Liver (tissue), 3 donors: ENCODE data around the gene ATF6B.

Experiments
- RXRA ChIP-seq, 2 donors: IDR thresholded peaks; 2 replicates each; pipeline ENCODE4 v1.6.1; 2017 to 2018; ENCODE audit warnings: antibody characterized with exemption in 2 of 2, mild to moderate bottlenecking in 1 of 2
- SP1 ChIP-seq: IDR thresholded peaks from 2 replicates; pipeline ENCODE4 v1.6.1; 2018; ENCODE audit warnings: antibody characterized with exemption, mild to moderate bottlenecking
- TF ChIP-seq, protein P1 (sequence below): fragments of 150-350 bp; IDR thresholded peaks from 2 replicates; pipeline ENCODE4 v1.5.1; 2017; ENCODE audit warnings: improper control_type of control experiment, low read depth, low read length; ENCODE audit not compliant: missing input control
- TF ChIP-seq, protein P2 (sequence below): IDR thresholded peaks from 2 replicates; pipeline ENCODE4 v1.6.1; 2016; ENCODE audit warnings: antibody characterized with exemption
- TF ChIP-seq, protein P3 (sequence below): IDR thresholded peaks from 2 replicates; pipeline ENCODE4 v1.6.1; 2016; ENCODE audit warnings: antibody characterized with exemption, mild to moderate bottlenecking
- donor health status: healthy.
- donor health status: healthy.

DNA sequence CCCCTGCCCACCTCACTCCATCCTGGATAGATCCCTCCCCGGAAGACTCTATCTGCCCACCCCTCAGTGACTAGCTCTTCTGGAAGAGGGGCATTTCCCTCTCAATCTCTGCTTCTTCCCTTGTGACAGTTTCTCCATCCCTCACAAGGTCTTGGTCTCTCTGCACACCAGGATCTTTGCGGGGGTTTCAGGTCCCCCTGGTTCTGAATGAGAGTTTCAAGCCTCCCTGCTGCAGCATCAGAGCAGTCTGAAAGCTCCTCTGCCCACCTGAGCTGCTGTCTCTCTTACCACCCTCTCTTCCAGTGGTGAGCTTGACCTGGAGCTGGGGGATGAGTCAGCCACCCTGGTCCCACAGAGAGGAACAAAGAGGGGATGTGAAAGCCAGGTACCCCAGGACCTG is 43.3 kb downstream of the ATF6B start:
- TF ChIP-seq, protein P1, sequence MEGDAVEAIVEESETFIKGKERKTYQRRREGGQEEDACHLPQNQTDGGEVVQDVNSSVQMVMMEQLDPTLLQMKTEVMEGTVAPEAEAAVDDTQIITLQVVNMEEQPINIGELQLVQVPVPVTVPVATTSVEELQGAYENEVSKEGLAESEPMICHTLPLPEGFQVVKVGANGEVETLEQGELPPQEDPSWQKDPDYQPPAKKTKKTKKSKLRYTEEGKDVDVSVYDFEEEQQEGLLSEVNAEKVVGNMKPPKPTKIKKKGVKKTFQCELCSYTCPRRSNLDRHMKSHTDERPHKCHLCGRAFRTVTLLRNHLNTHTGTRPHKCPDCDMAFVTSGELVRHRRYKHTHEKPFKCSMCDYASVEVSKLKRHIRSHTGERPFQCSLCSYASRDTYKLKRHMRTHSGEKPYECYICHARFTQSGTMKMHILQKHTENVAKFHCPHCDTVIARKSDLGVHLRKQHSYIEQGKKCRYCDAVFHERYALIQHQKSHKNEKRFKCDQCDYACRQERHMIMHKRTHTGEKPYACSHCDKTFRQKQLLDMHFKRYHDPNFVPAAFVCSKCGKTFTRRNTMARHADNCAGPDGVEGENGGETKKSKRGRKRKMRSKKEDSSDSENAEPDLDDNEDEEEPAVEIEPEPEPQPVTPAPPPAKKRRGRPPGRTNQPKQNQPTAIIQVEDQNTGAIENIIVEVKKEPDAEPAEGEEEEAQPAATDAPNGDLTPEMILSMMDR: no peak
- TF ChIP-seq SP1 (no peak), RXRA (IDR thresholded peaks at IDR 0.05) (no peak)
- TF ChIP-seq, protein P2, sequence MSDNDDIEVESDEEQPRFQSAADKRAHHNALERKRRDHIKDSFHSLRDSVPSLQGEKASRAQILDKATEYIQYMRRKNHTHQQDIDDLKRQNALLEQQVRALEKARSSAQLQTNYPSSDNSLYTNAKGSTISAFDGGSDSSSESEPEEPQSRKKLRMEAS: no peak
- TF ChIP-seq, protein P3, sequence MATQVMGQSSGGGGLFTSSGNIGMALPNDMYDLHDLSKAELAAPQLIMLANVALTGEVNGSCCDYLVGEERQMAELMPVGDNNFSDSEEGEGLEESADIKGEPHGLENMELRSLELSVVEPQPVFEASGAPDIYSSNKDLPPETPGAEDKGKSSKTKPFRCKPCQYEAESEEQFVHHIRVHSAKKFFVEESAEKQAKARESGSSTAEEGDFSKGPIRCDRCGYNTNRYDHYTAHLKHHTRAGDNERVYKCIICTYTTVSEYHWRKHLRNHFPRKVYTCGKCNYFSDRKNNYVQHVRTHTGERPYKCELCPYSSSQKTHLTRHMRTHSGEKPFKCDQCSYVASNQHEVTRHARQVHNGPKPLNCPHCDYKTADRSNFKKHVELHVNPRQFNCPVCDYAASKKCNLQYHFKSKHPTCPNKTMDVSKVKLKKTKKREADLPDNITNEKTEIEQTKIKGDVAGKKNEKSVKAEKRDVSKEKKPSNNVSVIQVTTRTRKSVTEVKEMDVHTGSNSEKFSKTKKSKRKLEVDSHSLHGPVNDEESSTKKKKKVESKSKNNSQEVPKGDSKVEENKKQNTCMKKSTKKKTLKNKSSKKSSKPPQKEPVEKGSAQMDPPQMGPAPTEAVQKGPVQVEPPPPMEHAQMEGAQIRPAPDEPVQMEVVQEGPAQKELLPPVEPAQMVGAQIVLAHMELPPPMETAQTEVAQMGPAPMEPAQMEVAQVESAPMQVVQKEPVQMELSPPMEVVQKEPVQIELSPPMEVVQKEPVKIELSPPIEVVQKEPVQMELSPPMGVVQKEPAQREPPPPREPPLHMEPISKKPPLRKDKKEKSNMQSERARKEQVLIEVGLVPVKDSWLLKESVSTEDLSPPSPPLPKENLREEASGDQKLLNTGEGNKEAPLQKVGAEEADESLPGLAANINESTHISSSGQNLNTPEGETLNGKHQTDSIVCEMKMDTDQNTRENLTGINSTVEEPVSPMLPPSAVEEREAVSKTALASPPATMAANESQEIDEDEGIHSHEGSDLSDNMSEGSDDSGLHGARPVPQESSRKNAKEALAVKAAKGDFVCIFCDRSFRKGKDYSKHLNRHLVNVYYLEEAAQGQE: no peak
